Measurements from ENCODE around the gene ANGPTL8. TPM values are rescaled to one million over a fixed set of nuclear protein-coding genes. Genes with fewer than 3 reads are reported as not detected.
A peak's percentile ranks its signal among the peaks of the same experiment; 100 is the strongest.

ANGPTL8 gene
- total and polyA plus RNA-seq, 9 of the 15 experiments (the other 6 are each of a cell fraction or from before 2014, with no cell fraction given) = not detected

GRCh38 chr19:11191934-11192333 is 47.5 kb upstream of the ANGPTL8 start:
- Histone ChIP-seq H3K4me3 (no peak overlapping the region), H4K20me1 (replicated peaks; ENCODE audit: control insufficient read depth, insufficient read depth, low read length) (0 out of 2 replicates have a peak, but pooled peaks cover 3% of the 10 kb centered on the region), H3K27me3 (ENCODE audit: control insufficient read depth in 2 of 2, insufficient read depth in 2 of 2, low read length in 2 of 2) (no peaks in the 10 kb centered on the region), H3K9me1 (ENCODE audit: control insufficient read depth, insufficient read depth, low read length) (peaks cover 2% of the 10 kb centered on the region), H2AFZ (ENCODE audit: low read depth, low read length) (no peak overlapping the region), H3K9ac (ENCODE audit: insufficient read depth in 1 of 2, low read depth in 2 of 2, low read length in 2 of 2) (no peak overlapping the region), H3K4me2 (ENCODE audit: insufficient read depth, low read length) (no peak overlapping the region), H3K27ac (ENCODE audit: extremely low read depth, low read depth, low read length) (no peak overlapping the region), H3K79me2 (ENCODE audit: control insufficient read depth, insufficient read depth, low read length) (peaks cover 11% of the 10 kb centered on the region), H3K36me3 (ENCODE audit: control insufficient read depth, insufficient read depth, low read length) (peaks cover 53% of the 10 kb centered on the region), H3K4me1 (replicated peaks in 1 of 2; ENCODE audit: control insufficient read depth in 2 of 2, insufficient read depth in 2 of 2, low read length in 2 of 2) (peaks cover 12 to 60% of the 10 kb centered on the region in 2 experiments; a peak in 4 of 5 replicates), H3K9me3 (replicated peaks; ENCODE audit: control insufficient read depth, insufficient read depth, low read depth, low read length) (0 out of 2 replicates have a peak, but pooled peaks cover 1% of the 10 kb centered on the region)
- 68% methylated on average over 5 of the region's 5 CpGs for WGBS (ENCODE audit: insufficient coverage, low coverage, missing lambda C conversion rate)
- in situ Hi-C loops (cut with MboI) = no loop called here
- BruUV-seq (replicated peaks) = no TSS peak
- ChIA-PET CTCF (ENCODE audit: low intra/inter-chr PET ratio) (no interaction called here), POLR2A (interaction anchor here (0.6 to 0.8 kb wide), 3 partner anchors 30 to 314 kb away, joined by 3 to 4 read pairs (median 4); no protein-coding TSS in a partner anchor)
- intact Hi-C loops (cut with micrococcal nuclease) = no loop called here
- FAIRE-seq (no peak), DNase-seq (ENCODE audit: extremely low read depth in 1 of 4, low spot score in 3 of 4) (no peak), ATAC-seq (no peak)
- TF ChIP-seq GATA2 (CRISPR knock-in tag; IDR thresholded peaks at IDR 0.05) = no peak
- no peak for TF ChIP-seq ZNF146 (CRISPR knock-in tag; IDR thresholded peaks at IDR 0.05; ENCODE audit: unreplicated experiment)
- TF ChIP-seq ZNF311 (CRISPR knock-in tag; IDR thresholded peaks at IDR 0.05) = no peak
- no peak for TF ChIP-seq MNT (conservative IDR thresholded peaks at IDR 0.05)
- TF ChIP-seq ELF1 (tag; IDR thresholded peaks at IDR 0.05) = no peak
- TF ChIP-seq RBM15 (IDR thresholded peaks at IDR 0.05; ENCODE audit: insufficient read depth, low read length) = no peak
- TF ChIP-seq, protein P1, sequence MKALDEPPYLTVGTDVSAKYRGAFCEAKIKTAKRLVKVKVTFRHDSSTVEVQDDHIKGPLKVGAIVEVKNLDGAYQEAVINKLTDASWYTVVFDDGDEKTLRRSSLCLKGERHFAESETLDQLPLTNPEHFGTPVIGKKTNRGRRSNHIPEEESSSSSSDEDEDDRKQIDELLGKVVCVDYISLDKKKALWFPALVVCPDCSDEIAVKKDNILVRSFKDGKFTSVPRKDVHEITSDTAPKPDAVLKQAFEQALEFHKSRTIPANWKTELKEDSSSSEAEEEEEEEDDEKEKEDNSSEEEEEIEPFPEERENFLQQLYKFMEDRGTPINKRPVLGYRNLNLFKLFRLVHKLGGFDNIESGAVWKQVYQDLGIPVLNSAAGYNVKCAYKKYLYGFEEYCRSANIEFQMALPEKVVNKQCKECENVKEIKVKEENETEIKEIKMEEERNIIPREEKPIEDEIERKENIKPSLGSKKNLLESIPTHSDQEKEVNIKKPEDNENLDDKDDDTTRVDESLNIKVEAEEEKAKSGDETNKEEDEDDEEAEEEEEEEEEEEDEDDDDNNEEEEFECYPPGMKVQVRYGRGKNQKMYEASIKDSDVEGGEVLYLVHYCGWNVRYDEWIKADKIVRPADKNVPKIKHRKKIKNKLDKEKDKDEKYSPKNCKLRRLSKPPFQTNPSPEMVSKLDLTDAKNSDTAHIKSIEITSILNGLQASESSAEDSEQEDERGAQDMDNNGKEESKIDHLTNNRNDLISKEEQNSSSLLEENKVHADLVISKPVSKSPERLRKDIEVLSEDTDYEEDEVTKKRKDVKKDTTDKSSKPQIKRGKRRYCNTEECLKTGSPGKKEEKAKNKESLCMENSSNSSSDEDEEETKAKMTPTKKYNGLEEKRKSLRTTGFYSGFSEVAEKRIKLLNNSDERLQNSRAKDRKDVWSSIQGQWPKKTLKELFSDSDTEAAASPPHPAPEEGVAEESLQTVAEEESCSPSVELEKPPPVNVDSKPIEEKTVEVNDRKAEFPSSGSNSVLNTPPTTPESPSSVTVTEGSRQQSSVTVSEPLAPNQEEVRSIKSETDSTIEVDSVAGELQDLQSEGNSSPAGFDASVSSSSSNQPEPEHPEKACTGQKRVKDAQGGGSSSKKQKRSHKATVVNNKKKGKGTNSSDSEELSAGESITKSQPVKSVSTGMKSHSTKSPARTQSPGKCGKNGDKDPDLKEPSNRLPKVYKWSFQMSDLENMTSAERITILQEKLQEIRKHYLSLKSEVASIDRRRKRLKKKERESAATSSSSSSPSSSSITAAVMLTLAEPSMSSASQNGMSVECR (CRISPR knock-in tag; IDR thresholded peaks at IDR 0.05) = no peak
- peak; percentile 66 for TF ChIP-seq RBM25 (IDR thresholded peaks at IDR 0.05; ENCODE audit: low read depth, low read length, severe bottlenecking)

Measured in K562 (cell line).